Tibial nerve (tissue), 4 donors: Measurements from ENCODE around the gene GPR141.

Experiments
- EP300 ChIP-seq, 2 donors: sonication (generic); formaldehyde crosslinking; IDR thresholded peaks; one replicate each; pipeline ENCODE4 v1.6.1; 2017; ENCODE audit warnings: antibody characterized with exemption in 2 of 2, mild to moderate bottlenecking in 1 of 2
- POLR2A ChIP-seq, 2 donors: fragments of 450-650 bp; IDR thresholded peaks; one replicate each; pipeline ENCODE4 v1.6.1; 2017; ENCODE audit warnings: antibody characterized with exemption in 2 of 2, mild to moderate bottlenecking in 2 of 2, moderate library complexity in 2 of 2
- TF ChIP-seq, protein P1 (sequence below), 5 experiments: fragments of 200-600 bp in 3 of 5; fragments of 450-650 bp in 2 of 5; sonication (generic) in 3 of 5; IDR thresholded peaks; one replicate each; pipeline ENCODE4 v1.5.1; 2016 to 2019; ENCODE audit warnings: antibody characterized with exemption in 5 of 5, mild to moderate bottlenecking in 3 of 5, moderate library complexity in 2 of 5

DNA sequence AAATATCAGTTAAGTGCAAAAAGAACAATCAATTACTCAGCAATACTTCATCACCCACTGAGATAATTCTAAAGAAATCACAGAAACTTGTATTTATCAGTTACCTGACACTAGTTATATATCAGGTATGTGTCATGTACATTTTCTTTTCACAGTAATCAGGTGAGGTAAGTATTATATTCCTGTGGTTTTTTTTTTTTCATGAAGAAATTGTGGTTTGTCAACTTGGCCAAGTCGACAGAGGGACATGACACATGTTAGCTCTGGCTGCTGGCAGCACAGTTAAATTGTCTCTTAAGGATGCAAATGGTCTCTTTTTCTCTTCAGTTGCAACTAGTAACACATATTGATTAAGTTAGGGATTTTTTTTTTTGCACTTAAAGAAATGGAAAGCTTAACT is 13.7 kb upstream of the GPR141 start:
- TF ChIP-seq EP300 (IDR thresholded peaks at IDR 0.05) (no peak), POLR2A (IDR thresholded peaks at IDR 0.05) (no peak)
- TF ChIP-seq, protein P1, sequence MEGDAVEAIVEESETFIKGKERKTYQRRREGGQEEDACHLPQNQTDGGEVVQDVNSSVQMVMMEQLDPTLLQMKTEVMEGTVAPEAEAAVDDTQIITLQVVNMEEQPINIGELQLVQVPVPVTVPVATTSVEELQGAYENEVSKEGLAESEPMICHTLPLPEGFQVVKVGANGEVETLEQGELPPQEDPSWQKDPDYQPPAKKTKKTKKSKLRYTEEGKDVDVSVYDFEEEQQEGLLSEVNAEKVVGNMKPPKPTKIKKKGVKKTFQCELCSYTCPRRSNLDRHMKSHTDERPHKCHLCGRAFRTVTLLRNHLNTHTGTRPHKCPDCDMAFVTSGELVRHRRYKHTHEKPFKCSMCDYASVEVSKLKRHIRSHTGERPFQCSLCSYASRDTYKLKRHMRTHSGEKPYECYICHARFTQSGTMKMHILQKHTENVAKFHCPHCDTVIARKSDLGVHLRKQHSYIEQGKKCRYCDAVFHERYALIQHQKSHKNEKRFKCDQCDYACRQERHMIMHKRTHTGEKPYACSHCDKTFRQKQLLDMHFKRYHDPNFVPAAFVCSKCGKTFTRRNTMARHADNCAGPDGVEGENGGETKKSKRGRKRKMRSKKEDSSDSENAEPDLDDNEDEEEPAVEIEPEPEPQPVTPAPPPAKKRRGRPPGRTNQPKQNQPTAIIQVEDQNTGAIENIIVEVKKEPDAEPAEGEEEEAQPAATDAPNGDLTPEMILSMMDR (IDR thresholded peaks at IDR 0.05) = no peak
